ENCODE results near the gene SCFD1. TPM values are rescaled to one million over a fixed set of nuclear protein-coding genes. Genes with fewer than 3 reads are reported as not detected.
"Not testable (repeated sequence)": the region's sequence is repeated elsewhere in the genome, so short reads cannot be mapped to it uniquely, and the experiment has no call there.

SCFD1 gene
- total RNA-seq, 6 experiments from 2014 or later: 26.5 to 44.6 (median 34.8) TPM

DNA sequence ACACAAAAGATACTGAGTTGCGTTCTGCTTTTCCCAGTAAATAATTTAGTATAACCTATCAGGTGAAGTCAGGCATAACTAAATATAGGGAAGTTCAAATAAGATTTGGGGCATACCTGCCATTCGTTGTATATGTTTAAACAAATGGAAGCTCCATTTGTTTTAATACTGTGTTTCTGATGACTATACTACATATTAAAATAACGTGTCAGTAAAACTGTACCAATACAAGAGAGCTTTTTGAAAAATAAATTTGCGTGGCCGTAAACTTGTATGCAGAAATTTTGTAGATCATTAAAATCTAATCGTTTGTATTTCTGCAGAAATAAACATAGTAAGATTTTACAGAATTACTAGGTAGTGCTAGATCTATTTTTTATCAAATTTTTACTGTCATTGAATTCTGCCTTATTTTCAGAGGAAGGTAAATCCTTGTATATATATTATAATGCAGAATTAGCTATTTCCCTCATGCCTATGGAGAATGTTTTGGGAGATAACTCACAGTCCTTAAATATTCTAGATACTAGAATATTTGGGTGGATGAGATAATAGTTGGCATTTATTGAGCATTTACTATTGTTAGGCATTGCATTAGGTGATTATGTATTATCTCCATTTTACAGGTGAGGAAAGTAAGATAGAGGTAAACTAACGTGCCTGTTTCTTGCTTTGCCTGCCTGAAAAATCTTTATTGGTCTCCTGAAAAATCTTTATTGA, 1.5 kb downstream of the SCFD1 start:
- Histone ChIP-seq H3K27me3 (no peaks in the 10 kb centered on the region), H3K27ac (no peak overlapping the region), H3K4me1 (peaks cover 0 to 13% (median 0%) of the 10 kb centered on the region in 4 donors), H3K9me3 (no peaks in the 10 kb centered on the region), H3K4me3 (peak overlapping the region; percentile 71 to 76 (median 72)), H3K36me3 (peaks cover 0 to 2% (median 0%) of the 10 kb centered on the region in 4 donors)
- intact Hi-C loops (cut with DNase I): no loop called here
- DNase-seq: no peak
- ATAC-seq: no peak
- 57% methylated on average over 7 of the region's 7 CpGs for WGBS (ENCODE audit: insufficient coverage, low coverage, low lambda C conversion rate, missing lambda C conversion rate)
- no peak for TF ChIP-seq POLR2A (IDR thresholded peaks at IDR 0.05)
- TF ChIP-seq, protein P1, sequence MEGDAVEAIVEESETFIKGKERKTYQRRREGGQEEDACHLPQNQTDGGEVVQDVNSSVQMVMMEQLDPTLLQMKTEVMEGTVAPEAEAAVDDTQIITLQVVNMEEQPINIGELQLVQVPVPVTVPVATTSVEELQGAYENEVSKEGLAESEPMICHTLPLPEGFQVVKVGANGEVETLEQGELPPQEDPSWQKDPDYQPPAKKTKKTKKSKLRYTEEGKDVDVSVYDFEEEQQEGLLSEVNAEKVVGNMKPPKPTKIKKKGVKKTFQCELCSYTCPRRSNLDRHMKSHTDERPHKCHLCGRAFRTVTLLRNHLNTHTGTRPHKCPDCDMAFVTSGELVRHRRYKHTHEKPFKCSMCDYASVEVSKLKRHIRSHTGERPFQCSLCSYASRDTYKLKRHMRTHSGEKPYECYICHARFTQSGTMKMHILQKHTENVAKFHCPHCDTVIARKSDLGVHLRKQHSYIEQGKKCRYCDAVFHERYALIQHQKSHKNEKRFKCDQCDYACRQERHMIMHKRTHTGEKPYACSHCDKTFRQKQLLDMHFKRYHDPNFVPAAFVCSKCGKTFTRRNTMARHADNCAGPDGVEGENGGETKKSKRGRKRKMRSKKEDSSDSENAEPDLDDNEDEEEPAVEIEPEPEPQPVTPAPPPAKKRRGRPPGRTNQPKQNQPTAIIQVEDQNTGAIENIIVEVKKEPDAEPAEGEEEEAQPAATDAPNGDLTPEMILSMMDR (IDR thresholded peaks at IDR 0.05): no peak

DNA sequence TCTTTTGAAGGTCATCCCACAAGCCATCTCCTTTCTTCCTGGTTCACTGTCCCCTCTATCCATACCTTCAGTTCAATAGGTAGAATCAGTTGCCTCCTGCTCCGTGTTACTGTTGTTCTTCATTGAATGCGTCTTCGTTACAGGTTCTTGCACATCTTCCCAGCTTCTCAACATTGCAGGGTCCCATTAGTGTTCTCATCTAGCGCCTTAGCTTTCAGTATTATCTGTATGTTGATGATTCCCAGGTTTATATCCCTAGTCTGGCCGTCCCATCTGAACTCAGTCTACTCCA, 2.0 kb downstream of the SCFD1 start:
- H3K9me3 ChIP-seq: no peaks in the 10 kb centered on the region
- H3K27me3 ChIP-seq: no peaks in the 10 kb centered on the region
- H3K4me1 ChIP-seq: peaks cover 0 to 13% (median 0%) of the 10 kb centered on the region in 4 donors
- no peak overlapping the region for H3K27ac ChIP-seq
- H3K36me3 ChIP-seq: peaks cover 0 to 4% (median 0%) of the 10 kb centered on the region in 4 donors
- 92% methylated on average over 5 of the region's 5 CpGs for WGBS (ENCODE audit: insufficient coverage, low coverage, low lambda C conversion rate, missing lambda C conversion rate)
- intact Hi-C loops (cut with DNase I): no loop called here
- H3K4me3 ChIP-seq: no peak overlapping the region
- DNase-seq (no peak), ATAC-seq (no peak)
- TF ChIP-seq, protein P1 (IDR thresholded peaks at IDR 0.05): no peak
- TF ChIP-seq POLR2A (IDR thresholded peaks at IDR 0.05): no peak

DNA sequence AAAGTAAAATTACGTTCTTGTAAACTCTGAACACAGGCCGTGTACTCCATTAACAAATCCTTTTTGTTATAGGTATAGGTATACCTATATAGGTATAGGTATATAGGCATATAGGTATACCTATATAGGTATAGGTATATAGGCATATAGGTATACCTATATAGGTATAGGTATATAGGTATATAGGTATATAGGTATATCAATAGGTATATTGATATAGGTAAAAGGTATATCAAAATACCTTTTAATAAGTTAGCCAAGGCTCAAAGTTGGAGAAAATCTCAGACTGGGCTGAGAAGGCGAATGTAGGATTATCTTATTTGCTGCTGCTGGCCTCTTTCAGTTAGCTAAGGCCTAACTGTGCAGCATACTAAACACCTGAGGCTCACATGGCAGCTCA, 3.4 kb downstream of the SCFD1 start:
- peaks cover 0 to 13% (median 0%) of the 10 kb centered on the region in 4 donors for H3K4me1 ChIP-seq
- 78% methylated on average over 3 of the region's 3 CpGs for WGBS (ENCODE audit: insufficient coverage, low coverage, low lambda C conversion rate, missing lambda C conversion rate)
- TF ChIP-seq, protein P1 (IDR thresholded peaks at IDR 0.05): no peak
- TF ChIP-seq POLR2A (IDR thresholded peaks at IDR 0.05): no peak
- no peak overlapping the region for H3K4me3 ChIP-seq
- peaks cover 0 to 7% (median 2%) of the 10 kb centered on the region in 4 donors for H3K36me3 ChIP-seq
- no peaks in the 10 kb centered on the region for H3K27me3 ChIP-seq
- DNase-seq: no peak
- H3K27ac ChIP-seq: no peak overlapping the region
- H3K9me3 ChIP-seq: no peaks in the 10 kb centered on the region
- ATAC-seq: no peak
- intact Hi-C loops (cut with DNase I): no loop called here

DNA sequence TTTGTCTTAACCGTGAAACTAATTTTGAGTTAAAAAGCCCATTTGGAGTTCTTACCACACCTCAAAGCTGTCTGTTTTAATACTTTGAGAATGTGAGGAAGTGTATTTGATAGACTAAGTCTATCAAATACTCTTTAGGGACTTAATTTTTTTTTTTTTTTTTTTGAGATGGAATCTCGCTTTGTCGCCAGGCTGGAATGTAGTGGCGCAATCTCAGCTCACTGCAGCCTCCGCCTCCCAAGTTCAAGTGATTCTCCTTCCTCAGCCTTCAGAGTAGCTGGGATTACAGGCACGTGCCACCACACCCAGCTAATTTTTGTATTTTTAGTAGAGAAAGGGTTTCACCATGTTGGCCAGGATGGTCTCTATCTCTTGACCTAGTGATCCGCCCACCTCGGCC, 7.3 kb downstream of the SCFD1 start:
- H3K27me3 ChIP-seq; H3K9me3 ChIP-seq; intact Hi-C loops (cut with DNase I); ATAC-seq; DNase-seq; H3K4me1 ChIP-seq; H3K27ac ChIP-seq; H3K4me3 ChIP-seq: not testable (repeated sequence)
- 95% methylated on average over 8 of the region's 8 CpGs for WGBS (ENCODE audit: insufficient coverage, low coverage, low lambda C conversion rate, missing lambda C conversion rate)
- H3K36me3 ChIP-seq: peaks cover 0 to 18% (median 5%) of the 10 kb centered on the region in 4 donors

DNA sequence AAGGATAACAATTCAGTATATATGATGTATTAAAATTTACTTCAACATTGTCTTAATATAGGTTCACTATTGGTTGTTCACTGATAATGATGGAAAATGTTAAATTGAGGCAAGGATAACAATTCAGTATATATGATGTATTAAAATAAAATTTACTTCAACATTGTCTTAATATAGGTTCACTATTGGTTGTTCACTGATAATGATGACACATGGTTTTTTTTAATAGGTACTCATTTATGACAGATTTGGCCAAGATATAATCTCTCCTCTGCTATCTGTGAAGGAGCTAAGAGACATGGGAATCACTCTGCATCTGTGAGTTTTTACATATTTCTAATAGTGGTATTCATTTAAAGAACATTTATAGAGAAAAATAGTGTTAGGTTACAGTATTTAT, 8.1 kb downstream of the SCFD1 start:
- DNase-seq (no peak), ATAC-seq (no peak)
- no peak overlapping the region for H3K4me3 ChIP-seq
- H3K4me1 ChIP-seq: no peaks in the 10 kb centered on the region
- TF ChIP-seq, protein P1 (IDR thresholded peaks at IDR 0.05): no peak
- TF ChIP-seq POLR2A (IDR thresholded peaks at IDR 0.05): no peak
- intact Hi-C loops (cut with DNase I): no loop called here
- H3K36me3 ChIP-seq: peaks cover 0 to 27% (median 5%) of the 10 kb centered on the region in 4 donors
- no peaks in the 10 kb centered on the region for H3K27me3 ChIP-seq
- no peaks in the 10 kb centered on the region for H3K9me3 ChIP-seq
- H3K27ac ChIP-seq: no peak overlapping the region

Measured in right lobe of liver (tissue), 6 donors.